Mucosa of stomach (tissue), 1 donor: ENCODE results near the gene CNTNAP5.

Experiments used
- H3K27me3 ChIP-seq: one replicate; pipeline ENCODE4 v1.7.0; 2013; ENCODE audit warnings: mild to moderate bottlenecking, low read length; ENCODE audit not compliant: control insufficient read depth, insufficient read depth
- H3K36me3 ChIP-seq: one replicate; pipeline ENCODE4 v1.7.0; 2013; ENCODE audit warnings: low read length; ENCODE audit not compliant: control insufficient read depth, insufficient read depth
- H3K4me1 ChIP-seq: one replicate; pipeline ENCODE4 v1.7.0; 2013; ENCODE audit warnings: mild to moderate bottlenecking, low read length; ENCODE audit not compliant: control insufficient read depth, insufficient read depth
- H3K4me3 ChIP-seq: one replicate; pipeline ENCODE4 v1.7.0; 2013; ENCODE audit warnings: low read length
- H3K9ac ChIP-seq: one replicate; pipeline ENCODE4 v1.7.0; 2013; ENCODE audit warnings: mild to moderate bottlenecking, low read length, moderate library complexity
- H3K9me3 ChIP-seq: one replicate; pipeline ENCODE4 v1.7.0; 2013; ENCODE audit warnings: mild to moderate bottlenecking, low read length, moderate library complexity; ENCODE audit not compliant: control insufficient read depth
- donor health status: Pancreatic carcinoma.

CNTNAP5 gene

DNA sequence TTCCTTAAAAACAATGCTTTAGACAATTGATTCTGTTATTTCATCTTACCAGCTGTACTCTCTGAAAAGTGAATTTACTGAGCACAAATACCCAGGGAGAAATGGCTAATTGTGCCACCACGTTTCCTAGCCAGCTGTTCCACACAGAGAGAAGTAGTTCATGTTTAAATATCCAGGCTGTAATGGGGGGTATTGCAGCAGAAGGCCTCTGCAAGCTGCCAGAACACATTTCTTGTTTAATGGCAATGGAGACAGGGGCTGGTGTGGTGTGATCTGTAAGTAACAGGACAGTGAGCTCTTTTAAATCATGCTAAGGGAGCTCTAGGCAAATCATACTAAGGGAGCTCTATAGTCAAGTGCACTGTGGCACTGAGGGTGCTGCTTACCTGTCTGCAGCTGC, 809.2 kb downstream of the CNTNAP5 start:
- no peaks in the 10 kb centered on the region for H3K27me3 ChIP-seq
- no peaks in the 10 kb centered on the region for H3K4me1 ChIP-seq
- H3K9ac ChIP-seq = no peak overlapping the region
- no peak overlapping the region for H3K4me3 ChIP-seq
- H3K36me3 ChIP-seq = no peaks in the 10 kb centered on the region
- H3K9me3 ChIP-seq = no peaks in the 10 kb centered on the region

DNA sequence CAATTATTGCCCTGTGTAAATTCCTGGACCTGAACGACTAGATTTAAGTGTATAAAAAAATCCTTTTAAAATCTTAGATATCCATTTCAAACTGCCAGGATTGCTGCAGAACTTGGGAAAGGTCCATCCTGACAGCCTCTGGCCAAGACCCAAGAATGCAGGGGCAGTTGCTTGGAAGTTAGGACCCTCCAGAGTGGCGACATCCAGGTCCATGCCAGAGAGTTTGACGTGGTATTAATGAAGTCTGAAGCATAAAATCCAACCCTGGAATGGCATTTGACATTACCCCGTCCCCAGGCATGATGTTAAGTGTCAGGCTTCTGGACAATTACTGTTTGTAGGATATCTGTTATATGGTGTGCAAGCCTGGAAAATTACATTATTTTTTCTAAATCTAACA, 810.2 kb downstream of the CNTNAP5 start:
- H3K9me3 ChIP-seq = no peaks in the 10 kb centered on the region
- H3K27me3 ChIP-seq = no peaks in the 10 kb centered on the region
- H3K36me3 ChIP-seq = no peaks in the 10 kb centered on the region
- no peaks in the 10 kb centered on the region for H3K4me1 ChIP-seq
- H3K9ac ChIP-seq = no peak overlapping the region
- H3K4me3 ChIP-seq = no peak overlapping the region

DNA sequence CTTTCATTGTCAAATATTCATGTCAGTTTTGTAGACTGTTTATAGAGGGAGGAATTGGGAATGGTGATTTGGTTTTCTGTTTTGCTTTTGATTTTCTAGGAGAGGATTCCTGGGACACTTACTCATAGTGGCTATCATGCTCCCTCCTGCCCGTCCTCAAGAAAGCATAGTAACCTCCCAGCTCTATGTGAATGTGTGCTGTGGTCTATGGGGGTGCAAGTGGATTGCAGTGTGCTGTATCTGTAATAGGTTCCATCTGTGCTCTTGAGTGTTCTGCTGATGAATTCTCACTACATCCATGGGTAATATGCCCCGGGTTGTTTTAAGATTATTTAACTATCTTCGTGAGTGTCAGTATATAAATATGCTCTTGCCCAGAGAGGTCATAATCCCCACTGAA, 811.3 kb downstream of the CNTNAP5 start:
- H3K9ac ChIP-seq = no peak overlapping the region
- H3K36me3 ChIP-seq = no peaks in the 10 kb centered on the region
- H3K4me3 ChIP-seq = no peak overlapping the region
- no peaks in the 10 kb centered on the region for H3K27me3 ChIP-seq
- no peaks in the 10 kb centered on the region for H3K4me1 ChIP-seq
- no peaks in the 10 kb centered on the region for H3K9me3 ChIP-seq

DNA sequence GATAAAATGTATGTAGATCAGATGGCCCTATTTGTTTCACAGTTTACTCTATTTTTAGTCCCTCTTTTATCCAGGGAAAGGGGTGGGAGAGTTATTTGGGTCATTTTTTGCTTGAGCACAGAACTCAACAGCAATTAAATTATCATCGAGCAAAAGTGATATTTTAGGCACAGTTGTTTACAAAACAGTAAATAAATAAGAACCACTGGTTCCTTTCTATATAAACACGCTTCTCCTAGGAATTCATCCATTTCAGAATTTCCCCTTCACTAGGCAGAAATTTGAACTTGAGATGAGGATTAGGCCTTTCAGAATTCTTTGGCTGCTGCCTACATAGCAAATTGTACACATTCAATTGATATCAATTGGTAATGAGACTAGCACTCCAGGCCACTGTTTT, 812.4 kb downstream of the CNTNAP5 start:
- Histone ChIP-seq H3K36me3 (no peaks in the 10 kb centered on the region), H3K27me3 (no peaks in the 10 kb centered on the region), H3K4me1 (no peaks in the 10 kb centered on the region), H3K4me3 (no peak overlapping the region), H3K9ac (no peak overlapping the region), H3K9me3 (no peaks in the 10 kb centered on the region)

DNA sequence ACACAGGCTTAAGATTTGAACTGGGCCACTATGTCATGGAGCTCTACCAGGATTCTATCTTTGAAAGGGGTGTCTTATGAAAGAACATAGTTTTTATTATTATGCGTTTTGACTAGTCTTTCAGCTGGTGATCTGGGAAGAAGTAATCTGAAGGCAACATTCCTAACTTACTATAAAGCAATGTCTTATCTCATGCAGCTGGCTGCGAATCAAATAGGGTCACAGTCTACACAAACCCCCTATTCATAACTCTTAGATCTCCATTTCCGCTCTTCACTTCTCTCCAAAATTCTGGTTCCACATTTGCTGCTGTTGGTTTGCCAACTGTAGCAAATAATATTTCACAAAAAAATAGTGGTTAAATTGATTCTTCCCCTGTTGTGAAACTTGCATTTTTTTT, 813.3 kb downstream of the CNTNAP5 start:
- H3K27me3 ChIP-seq = no peaks in the 10 kb centered on the region
- H3K4me1 ChIP-seq = no peaks in the 10 kb centered on the region
- no peak overlapping the region for H3K4me3 ChIP-seq
- H3K9ac ChIP-seq = no peak overlapping the region
- H3K9me3 ChIP-seq = no peaks in the 10 kb centered on the region
- no peaks in the 10 kb centered on the region for H3K36me3 ChIP-seq

DNA sequence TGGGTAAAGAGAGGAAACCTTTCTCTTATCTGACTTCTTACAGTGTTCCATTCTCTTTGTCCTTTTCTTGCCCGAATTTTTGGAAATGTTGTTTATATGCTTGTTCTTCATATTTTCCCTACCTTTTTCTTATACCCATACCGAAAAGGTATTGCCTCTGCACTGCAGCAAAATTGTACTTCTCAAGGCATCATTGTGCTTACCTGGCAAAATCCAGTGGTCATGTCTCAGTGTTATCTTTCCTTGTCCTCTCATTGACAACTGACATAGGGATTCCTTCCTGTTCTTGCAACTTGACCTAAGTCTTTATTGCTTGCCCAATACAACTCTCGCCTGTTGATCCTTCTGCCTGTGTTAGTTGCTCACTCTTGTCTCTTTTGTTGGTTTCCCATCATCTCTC, 842.2 kb downstream of the CNTNAP5 start:
- Histone ChIP-seq H3K4me1 (no peaks in the 10 kb centered on the region), H3K27me3 (no peaks in the 10 kb centered on the region)

DNA sequence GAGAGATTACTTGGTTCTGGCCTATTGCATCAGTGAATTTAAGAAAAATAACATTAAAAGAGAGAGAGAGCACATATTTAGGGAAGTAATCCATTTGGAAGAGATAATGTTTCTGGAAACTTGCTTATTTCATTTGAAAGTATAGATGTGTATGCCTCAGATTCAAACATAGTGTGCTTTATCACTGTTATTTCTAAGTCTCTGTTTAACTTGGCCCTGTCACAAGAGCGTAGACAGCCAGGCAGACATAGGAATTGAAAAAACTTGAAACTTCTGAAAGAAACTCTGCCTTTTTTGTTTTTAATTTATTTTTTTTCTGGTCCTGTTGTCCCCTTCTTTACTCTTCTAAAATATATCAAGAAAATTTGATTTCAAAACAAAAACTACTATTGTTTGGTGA, 849.1 kb downstream of the CNTNAP5 start:
- Histone ChIP-seq H3K9ac (no peak overlapping the region), H3K27me3 (no peaks in the 10 kb centered on the region), H3K9me3 (no peaks in the 10 kb centered on the region), H3K4me3 (no peak overlapping the region), H3K4me1 (no peaks in the 10 kb centered on the region), H3K36me3 (no peaks in the 10 kb centered on the region)

More for the DNA sequence above, 842.2 kb downstream of the CNTNAP5 start:
- H3K9me3 ChIP-seq = no peaks in the 10 kb centered on the region
- H3K4me3 ChIP-seq = no peak overlapping the region
- no peak overlapping the region for H3K9ac ChIP-seq
- H3K36me3 ChIP-seq = no peaks in the 10 kb centered on the region

DNA sequence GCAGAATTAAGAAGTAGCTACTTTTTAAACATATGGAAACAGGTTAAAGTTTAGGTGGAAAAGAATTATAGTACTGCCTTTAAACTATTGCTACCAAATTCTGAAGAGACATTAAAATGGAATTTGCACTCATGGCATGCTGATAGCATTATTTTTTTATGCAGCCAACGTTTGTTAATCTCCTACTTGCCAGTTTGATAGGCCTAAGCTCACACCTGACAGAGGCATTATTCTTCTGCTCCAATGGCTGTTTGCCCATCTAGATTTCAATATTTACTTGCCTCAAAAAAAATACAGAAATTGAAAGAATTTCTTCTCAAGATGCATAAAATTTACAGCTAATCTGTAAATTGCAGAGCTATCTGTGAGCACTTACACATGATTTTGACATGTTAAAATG, 849.6 kb downstream of the CNTNAP5 start:
- Histone ChIP-seq H3K9ac (no peak overlapping the region), H3K4me1 (no peaks in the 10 kb centered on the region), H3K9me3 (no peaks in the 10 kb centered on the region), H3K36me3 (no peaks in the 10 kb centered on the region), H3K27me3 (no peaks in the 10 kb centered on the region), H3K4me3 (no peak overlapping the region)

DNA sequence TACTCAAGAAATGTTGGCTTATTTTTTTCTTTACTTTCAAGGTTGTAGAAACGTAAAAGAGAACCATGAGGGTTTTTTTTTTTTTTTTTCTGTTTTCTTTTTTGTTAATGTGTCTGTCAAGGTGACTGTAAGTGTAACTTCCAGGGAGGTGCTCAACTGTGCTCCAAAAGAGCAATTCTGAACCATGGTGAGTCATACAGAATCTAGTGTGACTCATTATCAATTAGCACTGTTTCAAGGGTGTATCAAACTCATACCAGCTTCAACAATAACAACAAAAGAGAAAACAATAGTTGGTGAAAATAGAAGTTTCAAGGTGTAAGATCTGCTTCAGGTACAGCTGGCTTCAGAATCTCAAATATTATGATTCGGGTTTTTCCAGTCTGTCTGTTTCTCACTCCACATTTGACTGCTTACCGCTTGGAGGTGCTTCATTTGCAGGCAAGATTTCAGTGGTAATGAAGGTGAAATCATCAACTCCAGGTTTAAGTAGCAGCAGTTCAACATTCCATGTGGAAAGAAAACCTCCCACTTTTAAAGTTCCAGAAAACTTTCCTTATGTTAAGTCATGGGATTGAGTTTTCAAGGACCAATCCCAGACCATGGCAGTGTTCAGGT, 850.6 kb downstream of the CNTNAP5 start:
- H3K4me3 ChIP-seq = no peak overlapping the region
- no peaks in the 10 kb centered on the region for H3K9me3 ChIP-seq
- H3K36me3 ChIP-seq = no peaks in the 10 kb centered on the region
- no peak overlapping the region for H3K9ac ChIP-seq
- no peaks in the 10 kb centered on the region for H3K27me3 ChIP-seq
- H3K4me1 ChIP-seq = no peaks in the 10 kb centered on the region

DNA sequence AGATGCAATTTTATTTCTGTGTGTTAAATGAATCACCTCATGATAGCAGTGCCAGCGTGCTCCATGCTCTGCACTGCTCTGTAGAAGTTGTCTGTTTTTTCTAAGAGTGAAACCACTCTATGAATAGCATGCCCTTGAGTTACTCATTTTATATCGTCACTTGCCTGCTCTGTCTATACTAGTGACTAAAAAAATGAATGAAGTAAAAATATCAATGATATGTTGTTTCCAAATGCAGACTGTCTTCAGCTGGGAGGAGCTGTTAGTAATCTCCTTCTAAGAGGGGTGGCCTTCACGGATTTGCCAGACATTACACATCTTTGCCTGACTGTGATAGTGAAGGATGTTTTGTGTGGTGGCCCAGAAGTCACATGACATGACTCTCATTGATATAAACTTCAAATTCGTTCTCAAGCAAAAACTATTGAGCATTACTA, 852.1 kb downstream of the CNTNAP5 start:
- no peaks in the 10 kb centered on the region for H3K27me3 ChIP-seq
- no peaks in the 10 kb centered on the region for H3K9me3 ChIP-seq
- no peaks in the 10 kb centered on the region for H3K36me3 ChIP-seq
- no peak overlapping the region for H3K4me3 ChIP-seq
- H3K9ac ChIP-seq = no peak overlapping the region
- H3K4me1 ChIP-seq = no peaks in the 10 kb centered on the region

DNA sequence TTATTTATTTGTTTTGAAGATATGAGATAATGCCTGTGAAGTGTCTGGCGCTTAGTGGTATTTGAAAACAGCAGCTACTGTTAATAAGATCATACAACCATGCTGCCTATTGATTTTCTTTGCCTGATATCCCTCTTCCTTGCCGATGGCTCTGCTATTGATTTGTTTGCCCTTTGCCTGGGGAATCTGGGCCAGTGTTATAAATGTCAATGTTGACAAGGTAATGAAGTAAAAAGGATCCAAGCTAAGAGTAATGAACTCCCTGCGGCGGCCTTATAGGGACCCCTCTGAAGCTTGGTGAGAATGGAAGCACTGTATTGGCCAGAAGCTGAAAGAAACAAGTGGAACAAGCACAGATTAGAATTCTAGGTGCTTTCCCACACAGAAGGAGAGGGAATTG, 854.6 kb downstream of the CNTNAP5 start:
- H3K9ac ChIP-seq = no peak overlapping the region
- no peak overlapping the region for H3K4me3 ChIP-seq
- H3K36me3 ChIP-seq = no peaks in the 10 kb centered on the region
- H3K27me3 ChIP-seq = no peaks in the 10 kb centered on the region
- no peaks in the 10 kb centered on the region for H3K9me3 ChIP-seq
- no peaks in the 10 kb centered on the region for H3K4me1 ChIP-seq

DNA sequence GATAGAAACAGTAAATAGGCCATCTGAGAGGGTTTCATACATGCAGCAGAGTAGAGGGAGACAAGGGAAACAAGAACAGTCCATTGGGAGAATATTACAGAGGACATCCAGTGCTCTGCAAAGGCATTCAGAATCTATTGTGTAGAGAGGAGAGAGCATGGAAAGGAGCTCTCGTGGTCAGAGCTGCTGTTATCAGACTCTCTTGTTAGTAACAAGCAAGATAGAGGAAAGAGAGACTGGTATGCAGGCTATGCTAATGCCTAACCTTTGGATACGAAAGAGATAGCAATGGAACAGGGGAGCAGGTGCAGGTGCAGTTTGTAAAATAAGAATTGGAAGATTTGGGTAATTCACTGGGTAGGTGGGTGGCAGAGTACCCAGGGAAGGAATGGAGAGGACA, 855.9 kb downstream of the CNTNAP5 start:
- Histone ChIP-seq H3K9me3 (no peaks in the 10 kb centered on the region), H3K4me3 (no peak overlapping the region), H3K36me3 (no peaks in the 10 kb centered on the region), H3K9ac (no peak overlapping the region), H3K27me3 (no peaks in the 10 kb centered on the region), H3K4me1 (no peaks in the 10 kb centered on the region)

DNA sequence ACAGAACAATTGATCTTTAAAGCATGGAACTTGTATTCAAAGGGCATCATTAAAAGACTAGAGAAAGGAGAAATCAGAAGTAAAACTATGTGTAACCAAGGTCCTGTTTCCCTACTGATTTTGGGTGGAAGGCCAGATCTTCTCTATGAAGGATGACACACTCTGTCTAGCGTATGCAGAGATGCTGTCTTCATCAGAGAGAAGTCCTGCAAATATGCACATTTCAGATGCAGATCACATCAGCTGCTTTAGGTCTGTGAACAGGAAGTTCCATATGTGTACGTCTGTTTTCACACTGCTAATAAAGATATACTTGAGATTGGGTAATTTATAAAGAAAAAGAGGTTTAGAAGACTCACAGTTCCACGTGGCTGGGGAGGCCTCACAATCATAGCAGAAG, 857.3 kb downstream of the CNTNAP5 start:
- H3K4me3 ChIP-seq = no peak overlapping the region
- no peaks in the 10 kb centered on the region for H3K36me3 ChIP-seq
- H3K4me1 ChIP-seq = no peaks in the 10 kb centered on the region
- no peaks in the 10 kb centered on the region for H3K9me3 ChIP-seq
- H3K9ac ChIP-seq = no peak overlapping the region
- H3K27me3 ChIP-seq = no peaks in the 10 kb centered on the region
